Stimulated activated CD8-positive, alpha-beta memory T cell treated with anti-CD3 and anti-CD28 coated beads, Interleukin-15, amount 100 ng/mL, for 48 hours (primary cell): ENCODE results near the gene SORCS2.

Experiments
- DNase-seq, 2 donors: peaks; one replicate each; pipeline ENCODE4 v3.0.0-alpha.2; 2020; ENCODE audit warnings: low read depth in 2 of 2

The SORCS2 gene

DNA sequence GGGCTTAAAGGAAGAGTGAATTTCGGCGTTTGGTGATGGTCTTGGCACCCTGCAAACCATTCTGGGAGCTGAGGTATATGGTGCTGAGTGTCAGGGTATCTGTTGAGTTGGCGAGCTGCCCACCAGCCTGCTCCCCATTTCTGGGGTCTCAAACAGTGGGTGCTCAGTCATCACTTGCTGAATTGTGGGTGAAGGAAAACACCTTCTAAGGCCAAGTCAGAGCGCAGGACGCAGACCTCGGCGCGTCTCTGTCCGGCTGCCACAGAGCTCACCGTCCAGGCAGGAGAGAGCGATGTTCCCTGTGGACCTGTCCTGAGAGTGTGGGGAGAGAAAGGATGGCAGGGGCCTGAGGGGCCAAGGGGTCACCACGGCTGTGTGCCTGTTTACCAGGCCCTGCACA is 111.2 kb downstream of the SORCS2 start:
- no peak for DNase-seq

DNA sequence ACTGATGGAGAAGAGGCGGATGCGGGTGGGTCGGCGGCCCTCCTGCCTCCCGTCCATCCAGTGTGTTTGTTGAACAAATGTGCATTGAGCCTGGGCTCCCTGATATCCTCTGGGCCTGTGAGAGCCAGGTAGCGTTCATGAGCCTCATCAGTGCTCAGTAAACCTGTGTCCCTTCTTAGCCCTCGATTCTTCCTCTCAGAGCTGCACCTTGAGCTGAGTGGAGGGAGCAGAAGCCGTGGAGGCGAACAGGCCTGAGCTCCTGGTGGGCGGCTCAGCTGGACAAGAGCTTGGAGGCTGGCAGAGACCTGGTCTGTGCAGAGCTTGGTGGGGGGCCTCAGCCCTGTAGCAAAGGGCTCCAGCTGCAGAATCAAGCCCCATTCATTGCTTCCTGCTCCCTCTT is 112.1 kb downstream of the SORCS2 start:
- no peak for DNase-seq

DNA sequence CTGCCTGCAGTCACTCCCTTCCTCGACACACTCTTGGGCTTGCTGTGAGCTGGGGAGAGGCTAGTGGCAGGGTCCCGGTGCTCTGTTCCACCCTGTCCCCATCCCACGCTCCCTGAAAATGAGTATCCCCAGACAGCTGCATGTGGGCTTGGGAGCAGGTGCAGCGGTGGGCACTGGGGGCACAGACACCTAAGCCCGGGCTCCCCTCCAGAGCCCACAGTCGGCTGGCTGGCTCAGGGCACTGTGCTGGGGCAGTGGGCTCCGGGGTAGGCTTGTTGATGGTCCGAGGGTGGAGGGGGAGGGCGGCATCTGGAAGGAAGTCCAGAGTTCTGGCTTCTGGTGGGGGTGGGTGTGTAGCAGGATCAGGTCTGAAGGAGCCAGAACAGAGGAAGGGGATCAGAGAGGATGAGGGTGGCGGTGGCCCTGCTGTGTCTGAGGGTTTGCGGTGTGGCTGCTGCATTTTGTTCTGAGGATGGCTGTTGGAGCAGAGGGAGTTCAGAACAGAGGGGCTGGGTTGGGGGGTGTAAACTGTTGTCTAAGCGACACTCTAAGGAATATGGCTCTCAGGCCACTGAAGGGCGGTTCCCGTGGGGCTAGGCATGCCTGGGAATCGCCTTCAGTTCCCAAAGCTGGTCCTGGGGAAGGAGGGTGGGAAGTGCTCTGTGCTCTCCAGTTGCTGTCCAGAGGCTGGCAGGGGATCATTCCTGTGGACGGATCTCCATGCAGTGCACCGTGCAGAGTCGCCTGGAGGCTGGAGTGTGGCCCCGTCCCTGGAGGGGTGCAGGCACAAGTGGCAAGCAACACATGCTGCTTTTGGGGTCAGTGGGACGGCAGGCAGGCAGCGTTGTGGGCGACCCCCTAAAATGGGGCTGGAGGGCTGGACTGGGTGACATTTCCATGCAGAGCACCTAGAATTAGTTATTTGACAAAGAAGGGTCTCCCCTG is 114.0 kb downstream of the SORCS2 start:
- DNase-seq = no peak

DNA sequence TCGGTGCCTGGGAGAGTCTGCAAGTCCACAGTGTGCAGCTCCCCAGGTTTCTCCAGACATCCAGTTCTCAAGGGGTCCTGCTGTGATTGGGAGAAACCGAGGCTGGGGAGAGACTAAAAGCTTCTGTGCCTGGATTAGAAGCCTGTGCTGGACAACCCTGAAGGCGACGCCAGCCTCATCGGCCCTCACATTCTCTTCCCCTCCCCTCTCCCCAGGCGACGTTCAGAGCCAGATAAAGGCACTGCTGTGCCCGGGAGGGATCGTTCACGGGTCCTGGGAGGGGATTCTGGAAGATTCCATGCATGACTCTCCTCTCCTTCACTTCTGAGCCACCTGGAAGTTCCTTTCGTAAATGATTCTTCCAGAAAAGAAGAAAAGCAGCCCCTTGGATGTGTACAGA is 114.6 kb downstream of the SORCS2 start:
- no peak for DNase-seq

DNA sequence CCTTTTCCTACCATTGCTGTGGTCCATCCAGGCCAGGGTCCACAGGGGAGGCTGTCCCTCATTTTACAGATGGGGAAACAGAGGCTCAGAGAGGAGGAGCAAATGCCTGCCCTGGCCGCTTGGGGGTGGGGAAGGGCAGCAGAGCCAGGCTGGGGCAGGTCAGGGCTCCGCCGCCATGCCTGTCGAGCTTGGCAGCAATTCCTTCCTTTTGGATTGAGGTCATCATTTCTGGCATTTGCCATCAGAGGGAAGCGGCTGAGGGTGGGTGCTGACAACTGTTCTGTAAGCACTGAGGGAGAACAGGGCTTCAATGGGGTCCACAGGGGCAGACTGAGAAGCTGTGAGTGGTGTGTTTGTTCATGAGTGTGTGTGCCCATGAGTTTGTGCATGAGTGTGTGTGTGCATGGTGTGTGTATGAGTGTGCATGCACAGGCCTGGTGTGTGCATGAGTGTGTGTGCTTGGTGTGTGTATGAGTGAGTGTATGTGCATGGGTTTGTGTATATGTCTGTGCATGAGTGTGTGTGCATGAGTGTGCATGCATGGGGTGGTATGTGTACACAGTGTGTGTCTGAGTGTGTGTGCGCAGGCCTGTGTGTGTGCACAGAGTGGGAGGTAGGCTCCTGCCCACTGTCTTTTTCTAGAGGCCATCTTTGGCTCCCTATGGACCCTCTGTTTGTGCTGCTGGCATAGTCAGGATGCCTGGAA is 115.2 kb downstream of the SORCS2 start:
- DNase-seq = no peak

DNA sequence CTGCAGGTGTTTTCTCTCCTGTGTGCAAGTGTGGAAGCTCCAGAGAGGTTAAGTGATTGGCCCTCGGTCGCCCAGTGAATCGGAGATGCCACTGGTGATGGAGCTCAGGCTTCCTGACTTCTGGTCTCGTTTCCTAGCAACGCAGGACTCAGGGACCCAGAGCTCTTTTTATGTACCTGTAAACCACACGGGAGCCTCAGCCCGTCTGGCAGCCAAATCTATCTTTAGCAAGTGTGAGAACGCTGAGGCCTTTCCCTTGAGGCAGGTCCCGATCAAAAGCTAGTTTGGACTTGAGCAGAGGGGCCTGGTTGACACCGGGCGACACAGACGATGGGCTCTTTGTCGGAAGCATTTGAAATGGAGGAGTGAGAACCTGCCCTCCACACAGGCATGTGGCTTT is 116.8 kb downstream of the SORCS2 start:
- no peak for DNase-seq

DNA sequence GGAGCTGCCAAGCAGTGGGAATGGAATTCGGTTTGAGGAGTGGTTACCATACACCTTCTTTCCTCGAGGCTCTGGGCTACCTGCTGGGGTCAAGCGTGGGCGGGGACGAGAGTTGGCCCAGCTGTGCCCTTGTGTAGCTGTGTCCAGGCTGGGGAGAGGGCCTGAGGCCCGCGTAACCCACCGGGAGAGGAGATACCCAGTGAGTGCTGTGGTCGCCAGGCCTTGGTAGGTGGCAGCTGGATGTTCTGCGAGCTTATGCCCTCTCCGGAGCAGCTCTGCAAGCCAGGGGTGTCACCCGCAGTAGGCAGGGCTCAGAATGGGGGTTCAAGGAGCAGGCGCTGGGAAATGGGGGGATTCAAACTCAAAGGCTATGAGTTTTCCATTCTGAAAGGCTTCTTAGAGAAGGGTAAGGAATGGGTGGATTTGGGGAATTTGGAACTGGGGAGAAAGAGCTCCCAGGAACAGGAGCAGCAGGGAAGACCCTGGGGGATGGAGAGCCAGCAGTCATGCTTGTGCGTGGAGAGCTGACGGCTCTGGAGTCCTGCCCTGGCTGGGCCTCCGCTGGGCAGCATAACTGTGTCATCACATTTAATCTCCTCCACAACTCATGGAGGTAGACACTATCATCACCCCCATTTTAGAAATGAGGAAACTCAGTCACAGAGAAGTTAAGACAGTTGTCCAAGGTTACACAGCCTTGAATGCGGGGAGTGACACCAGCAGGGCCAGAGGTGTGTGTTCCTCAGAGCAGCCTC is 117.5 kb downstream of the SORCS2 start:
- DNase-seq = no peak

DNA sequence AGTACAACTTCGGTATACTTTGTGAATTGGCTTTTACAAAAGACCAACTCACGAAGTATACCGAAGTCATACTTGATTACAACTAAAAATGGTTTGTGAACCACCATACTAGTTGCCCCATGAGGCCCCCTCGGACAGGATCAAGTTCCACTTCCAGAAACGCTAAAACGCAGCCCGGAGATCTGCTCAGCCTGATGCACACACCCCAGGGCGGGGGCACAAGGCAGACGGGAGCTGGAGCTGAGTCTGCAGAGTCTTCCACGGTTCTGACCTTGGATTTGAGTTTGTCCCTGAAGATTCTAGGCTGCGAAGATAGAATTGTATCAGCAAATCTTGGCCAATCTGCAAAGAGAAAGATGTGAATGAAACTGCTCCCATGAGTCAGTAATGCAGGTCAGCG is 118.1 kb downstream of the SORCS2 start:
- no peak for DNase-seq

DNA sequence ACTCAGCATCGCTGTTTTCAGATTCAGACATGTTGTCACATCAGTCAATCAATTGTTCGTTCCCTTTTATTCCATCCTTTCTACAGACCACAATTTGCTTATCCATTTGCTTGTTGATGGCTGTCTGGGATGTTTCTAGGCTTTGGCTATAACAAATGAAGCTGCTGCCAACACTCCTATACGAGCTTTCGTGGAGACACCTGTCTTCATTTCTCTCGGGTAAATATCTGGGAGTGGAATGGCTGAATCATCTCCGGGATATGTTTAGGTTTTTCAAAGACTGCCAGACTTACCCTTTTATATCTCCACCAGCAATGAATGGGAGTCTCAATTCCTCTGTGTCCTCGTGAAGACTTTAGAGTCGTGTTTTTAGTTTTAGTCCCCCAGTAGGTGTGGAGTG is 118.9 kb downstream of the SORCS2 start:
- DNase-seq = no peak

DNA sequence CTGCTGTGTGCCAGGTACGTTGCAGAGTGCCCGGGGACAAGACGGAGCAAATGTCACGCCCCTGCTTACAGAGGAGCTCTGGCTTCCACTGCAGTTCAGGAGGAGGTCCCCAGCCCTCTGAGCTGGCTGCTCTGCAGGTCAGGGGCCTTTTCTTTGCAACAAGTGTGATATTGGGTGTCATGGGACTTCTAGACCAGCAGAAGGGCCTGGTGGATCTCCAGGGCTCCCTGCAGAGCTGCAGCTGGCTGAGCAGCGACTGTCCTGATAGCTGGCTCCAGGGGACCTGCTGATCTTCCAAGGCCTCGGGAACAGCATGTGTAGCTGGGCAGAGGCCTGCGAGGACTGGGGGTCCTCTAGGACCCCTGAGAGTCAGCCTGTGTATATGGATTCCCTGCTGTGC is 120.4 kb downstream of the SORCS2 start:
- DNase-seq = no peak

DNA sequence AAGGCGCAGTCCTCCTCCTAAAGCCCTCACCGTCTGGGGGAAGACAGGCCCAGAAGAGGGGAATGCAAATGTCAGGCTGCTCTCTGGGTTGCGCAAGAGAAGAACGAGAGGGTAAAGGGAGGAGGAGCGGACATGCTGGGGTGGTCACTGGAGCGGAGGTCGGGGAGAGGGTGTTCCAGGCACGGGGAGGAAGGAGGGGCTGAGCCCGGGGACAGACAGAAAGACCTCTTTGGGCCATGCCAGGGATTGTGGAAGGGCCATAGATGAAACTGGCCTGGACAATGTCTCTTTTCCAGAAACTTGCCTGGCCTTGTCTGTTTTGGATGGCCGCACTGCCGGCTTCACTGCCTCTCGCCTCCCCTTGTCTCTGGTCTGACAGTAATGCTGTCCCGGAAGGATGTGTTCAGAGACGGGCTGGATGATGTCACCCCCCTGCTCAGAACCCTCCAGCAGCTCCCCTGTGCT is 121.0 kb downstream of the SORCS2 start:
- no peak for DNase-seq

DNA sequence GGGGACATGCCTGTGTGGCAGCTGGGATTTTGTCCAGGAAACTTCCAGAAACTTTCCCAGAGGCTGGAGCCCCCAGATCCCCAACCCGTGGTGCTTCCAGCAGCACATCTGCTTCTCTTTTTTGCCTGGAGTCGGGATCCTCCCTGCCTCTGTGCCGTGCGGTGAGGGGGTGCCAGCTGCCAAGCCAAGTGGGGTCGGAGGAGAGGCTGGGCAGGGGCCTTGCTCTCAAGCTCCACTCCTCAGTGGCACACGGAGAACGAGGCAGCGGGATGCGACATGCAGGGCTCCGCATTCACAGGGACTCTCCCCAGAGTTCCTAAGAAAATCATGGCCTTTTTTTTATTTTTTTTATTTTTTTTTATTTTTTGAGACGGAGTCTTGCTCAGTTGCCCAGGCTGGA is 121.7 kb downstream of the SORCS2 start:
- DNase-seq = no peak

DNA sequence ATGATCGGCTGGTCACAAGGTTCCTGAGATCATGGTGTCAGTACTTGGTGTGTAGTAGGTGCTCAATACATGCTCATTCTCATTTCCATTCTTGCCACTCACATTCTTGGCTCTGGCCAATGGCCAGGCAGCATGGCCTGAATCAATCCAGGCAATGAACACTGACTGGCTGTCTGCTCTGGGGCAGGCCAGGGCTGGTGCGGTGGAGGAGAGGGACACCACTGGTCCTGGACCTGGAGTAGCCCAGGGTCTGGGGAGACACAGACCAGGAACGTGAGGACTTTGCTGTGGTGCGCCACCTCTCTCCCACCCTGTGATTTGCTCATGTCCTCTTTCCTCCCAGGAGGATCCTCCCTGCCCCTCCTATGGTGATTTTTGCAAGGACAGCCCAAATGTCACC is 122.9 kb downstream of the SORCS2 start:
- no peak for DNase-seq

DNA sequence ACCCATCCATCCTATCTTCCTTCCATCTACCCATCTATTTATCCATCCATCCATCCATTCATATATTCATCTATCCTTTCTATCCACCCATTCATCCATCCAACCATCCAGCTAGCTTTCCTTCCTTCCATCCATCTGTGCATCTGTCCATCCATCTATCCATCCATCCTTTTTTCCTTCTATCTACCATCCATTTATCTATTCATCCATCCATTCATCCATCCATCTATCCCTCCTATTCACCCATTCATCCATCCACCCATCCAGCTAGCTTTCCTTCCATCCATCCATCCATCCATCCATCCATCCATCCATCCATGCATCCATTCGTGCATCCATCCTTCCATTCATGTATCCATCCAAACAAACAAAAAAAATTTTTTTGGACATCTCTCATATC is 123.6 kb downstream of the SORCS2 start:
- no peak for DNase-seq

DNA sequence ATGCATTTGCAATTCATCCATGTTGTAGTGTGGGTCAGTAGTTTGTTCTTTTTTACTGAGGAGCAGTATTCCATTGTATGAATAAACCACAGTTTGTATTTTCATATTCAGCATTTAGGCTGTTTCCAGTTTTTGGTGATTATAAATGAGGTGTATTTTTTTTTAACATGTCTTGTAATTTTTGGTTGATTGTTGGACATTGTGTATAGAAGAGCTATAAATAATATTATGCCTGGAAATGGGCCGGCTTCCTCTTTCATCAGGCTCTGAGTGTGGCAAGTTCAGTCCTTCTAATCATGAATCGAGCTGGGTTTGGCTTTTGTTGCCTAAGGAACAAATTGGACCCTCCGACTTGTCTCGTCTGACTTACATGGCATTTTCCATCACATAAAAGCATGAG is 126.7 kb downstream of the SORCS2 start:
- no peak for DNase-seq

DNA sequence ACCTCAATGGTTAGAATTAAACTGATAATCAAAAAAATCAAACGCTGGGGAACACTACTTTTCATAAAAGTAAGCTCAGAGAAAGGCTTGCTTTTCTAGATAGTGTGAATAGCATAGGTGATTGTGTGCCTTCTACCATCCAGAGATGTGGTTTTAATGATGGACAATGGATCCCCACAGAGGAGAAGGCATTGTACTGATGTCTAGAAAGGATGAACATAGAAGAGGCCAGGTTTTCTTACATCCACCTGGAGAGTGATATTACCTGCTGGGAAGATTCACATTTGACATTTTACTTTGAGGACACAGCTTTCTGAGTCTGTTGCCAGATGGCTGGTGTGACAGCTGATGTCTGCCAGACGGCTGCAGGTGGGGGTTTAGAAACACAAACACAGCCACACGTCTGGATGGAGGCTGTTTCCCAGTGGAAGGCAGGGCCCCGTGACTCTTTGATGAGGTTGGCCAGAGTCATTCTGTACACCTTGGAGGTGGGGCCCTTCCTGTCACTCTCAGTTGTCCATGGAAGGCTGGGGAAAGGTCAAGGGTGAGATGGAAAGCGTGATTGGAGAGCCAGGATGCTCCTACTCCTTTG is 128.0 kb downstream of the SORCS2 start:
- no peak for DNase-seq

DNA sequence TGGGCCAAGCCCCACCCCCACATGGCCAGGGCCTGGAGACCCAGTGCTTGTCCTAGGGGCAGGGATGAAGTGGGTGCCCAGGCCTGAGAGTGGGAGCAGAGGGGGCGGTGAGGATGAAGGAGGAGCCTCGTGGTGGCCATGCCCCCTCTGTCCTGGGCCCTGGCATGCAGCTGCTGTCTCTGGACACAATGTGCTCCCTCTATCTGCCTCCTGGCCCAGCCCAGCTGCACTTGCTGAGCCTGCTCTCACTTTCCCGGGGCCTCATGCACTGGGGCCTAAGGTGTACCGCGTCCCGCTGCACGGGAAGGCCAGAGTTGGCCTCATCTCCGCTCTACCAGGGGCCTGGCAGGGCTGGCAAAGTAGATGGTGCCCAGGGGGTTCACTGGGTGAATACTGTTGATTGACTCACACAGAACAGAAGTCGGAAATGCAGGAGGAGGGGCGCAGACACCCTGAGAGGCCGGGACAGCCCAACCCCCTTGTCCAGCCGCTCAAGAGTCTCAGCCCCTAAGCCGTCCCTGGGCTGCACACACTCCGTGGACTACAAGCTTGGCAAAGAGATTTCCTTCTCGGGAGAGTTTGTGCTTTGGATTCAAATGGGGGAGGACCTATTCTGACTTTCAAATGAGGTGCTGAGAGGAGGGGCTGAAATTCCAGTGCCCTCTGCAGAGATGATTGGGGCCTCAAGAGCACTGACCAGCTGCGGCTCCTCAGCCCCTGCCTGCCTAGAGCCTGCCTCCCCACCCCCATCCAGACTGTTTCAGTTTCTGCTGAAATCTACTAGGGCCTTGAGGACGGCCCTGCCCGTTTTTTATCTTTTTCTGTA is 130.0 kb downstream of the SORCS2 start:
- DNase-seq = no peak

DNA sequence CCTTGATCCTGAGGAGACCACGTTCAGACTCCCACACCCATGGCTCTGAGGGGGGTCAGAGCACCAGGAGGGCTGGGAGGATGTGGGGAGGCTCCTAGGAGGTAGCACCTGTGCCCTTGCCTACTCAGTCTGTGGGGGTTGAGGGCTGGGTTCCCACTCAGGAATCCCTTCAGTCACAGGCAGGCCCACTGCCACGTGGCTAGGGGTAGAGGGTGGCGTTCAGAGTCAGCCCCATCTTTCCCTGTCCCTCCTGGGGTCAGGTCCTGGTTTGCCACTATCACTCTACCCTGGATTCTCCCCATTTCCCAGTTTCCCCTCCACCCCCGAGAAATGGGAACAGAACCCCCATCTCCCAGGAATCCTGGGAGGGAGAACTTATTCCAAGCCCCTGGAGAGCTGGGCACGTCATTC is 131.1 kb downstream of the SORCS2 start:
- no peak for DNase-seq

DNA sequence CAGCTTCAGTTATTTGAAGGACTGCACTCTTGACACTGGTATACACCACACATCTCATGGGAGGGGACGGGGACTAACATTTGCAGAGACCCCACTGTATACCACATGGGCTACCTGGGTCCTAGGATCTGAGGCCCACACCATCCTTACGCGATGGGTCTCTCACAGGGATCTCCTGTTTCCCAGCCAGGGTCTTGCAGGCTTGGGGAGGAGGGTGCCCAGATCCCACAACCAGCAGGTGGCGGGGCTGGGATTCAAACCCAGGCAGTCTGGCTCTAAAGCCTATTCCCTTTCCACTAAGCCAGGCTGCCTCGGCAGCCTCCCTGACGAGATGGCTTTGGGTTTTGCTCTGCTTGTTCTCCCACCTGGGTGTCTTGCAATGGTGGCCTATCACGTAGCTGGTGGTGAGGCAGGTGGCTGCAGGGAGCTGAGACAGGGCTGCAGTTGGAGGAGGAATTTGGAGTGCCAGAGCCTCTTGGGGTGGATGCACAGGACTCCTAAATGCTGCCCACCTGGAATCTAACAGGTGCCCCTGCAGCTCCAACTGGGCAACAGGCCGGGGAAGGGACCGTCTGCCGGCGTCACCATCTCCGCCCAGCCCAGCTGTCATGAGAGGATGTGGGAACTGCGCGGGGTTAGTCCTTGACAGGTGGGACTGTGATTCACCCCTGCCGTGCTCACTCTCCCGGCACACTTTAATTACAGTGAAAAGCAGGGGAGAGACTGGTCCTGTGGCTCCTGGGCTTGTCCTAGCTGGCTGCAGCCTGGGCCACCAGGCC is 131.7 kb downstream of the SORCS2 start:
- DNase-seq = no peak

DNA sequence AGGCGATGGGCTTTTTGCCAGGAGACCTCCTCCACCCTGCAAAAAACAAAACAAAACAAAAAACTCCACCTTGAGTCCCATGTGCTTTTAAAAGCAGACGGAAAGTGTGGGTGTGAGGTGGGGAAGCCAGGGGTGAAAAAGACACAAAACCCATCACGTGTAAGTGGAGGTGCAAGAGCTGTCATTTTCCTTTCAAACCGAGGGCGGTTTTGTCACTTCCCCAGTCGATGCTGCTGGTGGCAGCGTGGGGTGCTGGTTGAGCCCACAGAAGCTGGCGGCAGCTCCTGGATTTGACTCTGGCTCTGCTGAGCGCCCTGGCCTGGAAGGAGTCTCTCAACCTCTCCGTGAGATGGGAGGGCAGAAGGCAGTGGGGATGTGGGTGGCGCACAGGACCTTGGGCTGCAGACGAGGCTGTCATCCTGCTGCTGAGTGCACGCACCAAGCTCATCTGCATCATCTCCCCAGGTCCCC is 132.3 kb downstream of the SORCS2 start:
- DNase-seq = peak in 1 of 2 donors; percentile 7
